NK-92 treated with Interleukin-12 subunit alpha and Interleukin-12 subunit beta, amount 100 ng/mL, for 24 hours (cell line): ENCODE results near the gene RBM33.
"Not testable (repeated sequence)": the region's sequence is repeated elsewhere in the genome, so short reads cannot be mapped to it uniquely, and the experiment has no call there.

Experiments
- DNase-seq: peaks from one replicate; lab custom pipeline; 2025; lab: John Stamatoyannopoulos, UW

The RBM33 gene

GRCh38 chr7:155809332-155809946 is 165.0 kb downstream of the RBM33 start:
- no peak for DNase-seq

DNA sequence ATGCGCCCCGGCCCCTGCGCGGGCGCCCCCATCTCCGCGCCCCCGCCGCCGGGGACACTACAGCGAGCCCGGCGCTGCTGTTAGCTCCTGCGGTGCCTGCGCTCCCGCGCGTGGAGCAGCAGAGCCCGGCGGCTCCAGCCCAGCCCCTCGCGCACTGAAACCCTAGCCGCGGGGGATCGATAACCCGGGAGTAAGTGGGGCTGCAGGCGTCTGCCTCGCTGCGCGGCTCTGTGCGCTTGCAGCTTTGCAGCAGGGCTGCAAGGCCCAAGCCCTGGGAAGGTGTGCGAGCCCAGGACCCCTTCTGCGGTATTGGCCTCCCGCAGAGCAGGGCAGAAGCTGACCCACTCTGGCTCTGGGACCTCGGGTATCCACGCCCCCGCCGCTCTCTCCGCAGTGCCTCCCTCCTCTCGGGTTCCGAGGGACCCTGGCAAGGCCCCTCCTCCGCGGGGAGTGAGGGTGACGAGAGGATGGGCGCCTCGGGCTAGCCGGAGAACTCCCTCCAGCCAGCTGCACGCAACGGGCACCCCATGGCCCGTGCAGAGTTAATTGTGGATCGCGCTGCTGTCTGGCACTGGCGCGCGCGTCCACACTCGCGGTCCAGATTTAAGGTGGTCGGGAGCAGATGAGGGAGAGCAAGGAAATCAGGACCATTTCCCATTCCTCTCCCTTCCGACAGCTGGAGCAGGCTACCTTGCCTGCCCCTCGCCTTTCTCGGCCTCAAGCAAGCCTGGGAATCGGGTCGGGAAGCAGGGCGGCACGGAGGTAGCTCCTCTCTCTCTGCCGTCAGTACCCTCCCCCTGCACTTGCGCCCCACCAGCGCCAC is 165.7 kb downstream of the RBM33 start:
- DNase-seq, result no peak

- DNase-seq, result no peak
Observed at GRCh38 chr7:155810770-155811559, 166.5 kb downstream of the RBM33 start.

DNA sequence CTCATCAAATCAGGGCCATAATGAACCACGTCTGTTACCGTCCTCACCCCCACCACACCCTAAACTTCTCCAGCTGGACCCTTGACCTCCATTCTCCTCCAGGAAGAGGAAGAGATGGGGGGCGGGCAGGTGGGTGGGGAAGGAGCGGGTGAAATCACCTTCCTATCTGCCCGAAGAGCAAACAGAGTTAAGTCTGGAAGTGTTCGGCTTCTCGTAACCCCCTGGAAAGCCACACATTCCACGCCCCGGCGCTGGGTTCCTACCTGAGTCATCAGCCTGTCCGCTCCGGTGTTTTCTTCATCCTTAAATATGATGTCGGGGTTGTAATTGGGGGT is 167.1 kb downstream of the RBM33 start:
- no peak for DNase-seq

GRCh38 chr7:155811895-155812761 is 167.7 kb downstream of the RBM33 start, which contains the start of gene SHH:
TSS of gene SHH (minus strand) at chr7:155812463. CDS start at chr7:155812122, 341 bp downstream.
- DNase-seq, result no peak

DNA sequence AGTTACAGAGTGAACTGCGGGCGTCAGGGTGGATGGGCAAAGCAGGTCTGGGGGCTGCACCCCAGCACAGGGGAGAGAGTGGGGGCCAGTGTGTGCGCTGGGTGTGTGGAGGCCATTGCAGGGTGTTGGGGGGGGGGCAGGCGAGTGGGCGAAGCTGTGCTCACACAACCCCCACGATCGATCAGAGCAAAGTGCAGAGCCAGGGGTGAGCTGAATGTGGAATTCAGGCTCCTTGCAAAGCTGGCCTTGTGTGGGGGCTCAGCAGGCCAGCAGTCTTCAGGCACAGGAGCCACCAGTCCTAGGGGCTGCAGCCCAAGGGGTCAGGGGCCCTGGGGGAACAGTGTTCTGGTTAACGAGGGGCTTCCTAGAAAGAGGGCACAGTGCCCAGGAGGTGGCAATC is 168.7 kb downstream of the RBM33 start:
- no peak for DNase-seq

GRCh38 chr7:155813546-155814315 is 169.3 kb downstream of the RBM33 start:
- DNase-seq, result no peak

DNA sequence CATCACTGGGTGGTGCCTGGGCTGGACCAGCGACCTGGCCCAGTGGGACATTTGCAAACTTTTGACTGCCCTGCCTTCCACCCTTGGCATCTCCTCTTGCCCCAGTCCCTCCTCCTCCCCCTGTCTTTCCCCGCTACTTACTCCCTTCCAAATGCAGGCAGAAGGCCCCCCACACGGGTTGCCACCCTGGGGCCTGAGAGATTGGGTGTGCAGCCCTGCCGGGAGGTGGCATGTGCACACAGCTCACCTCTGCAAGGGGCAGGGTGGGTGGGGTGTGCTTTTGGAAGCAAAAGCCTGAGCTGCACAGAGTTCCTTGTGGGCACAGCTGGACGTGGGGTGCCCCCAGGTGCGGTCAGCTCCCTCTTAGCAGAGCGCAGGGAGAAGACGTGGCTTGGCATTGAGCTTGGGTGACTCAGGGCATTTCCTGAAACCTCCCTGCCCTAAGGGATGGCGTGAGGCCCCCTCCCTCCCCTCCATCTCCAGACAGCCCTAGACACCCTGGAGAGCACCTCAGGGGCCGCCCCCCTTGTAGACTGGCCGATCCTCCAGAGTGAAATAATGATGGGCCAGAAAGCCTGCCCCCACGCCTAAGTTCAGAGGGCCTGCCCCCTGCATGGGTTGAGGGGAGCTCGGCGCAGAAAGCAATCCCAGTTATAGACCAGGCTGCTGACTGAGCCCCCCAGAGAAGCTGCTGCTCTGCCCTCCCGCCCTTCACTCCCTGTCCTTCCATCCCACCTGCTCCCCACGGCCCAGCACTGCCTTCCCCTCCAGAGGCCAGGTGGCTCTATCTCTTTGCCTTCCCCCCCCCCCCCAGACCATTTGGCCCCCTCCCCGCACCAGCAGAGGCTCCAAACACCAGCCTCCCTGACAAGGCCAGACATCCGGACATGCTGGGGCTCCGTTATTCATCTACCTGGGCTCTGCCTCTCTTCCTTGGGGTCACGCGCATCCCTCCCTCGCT is 170.1 kb downstream of the RBM33 start:
- DNase-seq, result no peak

DNA sequence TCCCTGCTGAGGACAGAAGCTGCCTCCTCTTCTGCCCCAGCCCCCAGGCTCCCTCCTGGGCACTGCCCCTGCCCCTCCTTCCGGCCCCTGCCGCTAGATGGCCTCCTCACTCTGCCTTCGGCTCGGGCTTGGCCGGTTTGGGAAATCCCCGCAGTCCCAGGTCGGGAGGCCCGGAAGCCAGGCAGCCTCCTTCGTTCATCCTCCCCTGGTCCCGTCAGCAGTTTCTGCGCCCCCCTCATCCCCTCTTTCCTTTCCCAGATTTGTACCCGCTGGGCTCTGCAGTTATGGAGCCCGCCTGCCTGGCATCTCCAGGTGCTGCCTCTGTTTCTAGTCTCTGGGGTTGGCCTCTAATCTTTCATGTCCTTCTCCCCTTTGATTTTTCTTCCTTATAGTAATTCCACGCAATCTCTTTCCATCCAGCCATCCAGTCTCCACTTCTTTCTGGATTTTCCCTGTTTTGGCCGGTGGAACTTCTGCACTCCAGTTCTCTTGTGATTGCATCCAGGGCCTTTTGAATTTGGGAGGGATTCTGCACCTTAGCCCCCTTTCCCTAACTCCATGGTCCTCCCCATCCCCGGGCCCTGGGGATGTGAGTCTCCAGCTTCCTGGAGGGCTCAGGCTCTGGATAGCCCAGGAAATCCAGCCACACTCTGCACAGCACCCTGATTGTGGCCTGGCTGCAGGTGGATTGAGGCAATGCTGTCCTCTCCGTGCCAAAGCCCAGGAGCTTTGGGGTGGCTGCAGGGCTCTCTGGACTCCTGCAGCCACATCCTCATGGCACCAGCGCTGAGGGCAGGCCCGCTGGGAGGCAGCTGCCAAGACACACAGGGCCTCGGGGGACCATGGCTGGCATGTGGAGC is 171.1 kb downstream of the RBM33 start:
- DNase-seq, result peak; percentile 73

DNA sequence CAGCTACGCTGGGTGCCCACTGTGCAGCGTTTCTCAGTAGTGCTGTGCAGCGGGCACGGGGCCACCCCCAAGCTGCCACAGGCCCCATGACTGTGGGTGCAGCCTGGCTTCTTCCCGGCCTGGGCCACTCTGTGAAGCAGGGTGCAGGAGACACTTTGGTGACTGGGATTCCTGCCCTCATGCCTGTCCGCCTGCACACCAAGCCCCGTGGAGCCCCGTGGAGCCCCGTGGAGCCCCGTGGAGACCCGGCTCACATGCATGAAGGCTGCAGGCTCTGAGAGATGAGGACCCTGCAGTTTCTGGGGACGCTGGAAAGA is 171.7 kb downstream of the RBM33 start:
- DNase-seq, result no peak

- DNase-seq, result no peak
Observed at GRCh38 chr7:155816996-155817395, 172.5 kb downstream of the RBM33 start.

- not testable (repeated sequence) for DNase-seq
Observed at GRCh38 chr7:155817515-155817914, 173.1 kb downstream of the RBM33 start.

DNA sequence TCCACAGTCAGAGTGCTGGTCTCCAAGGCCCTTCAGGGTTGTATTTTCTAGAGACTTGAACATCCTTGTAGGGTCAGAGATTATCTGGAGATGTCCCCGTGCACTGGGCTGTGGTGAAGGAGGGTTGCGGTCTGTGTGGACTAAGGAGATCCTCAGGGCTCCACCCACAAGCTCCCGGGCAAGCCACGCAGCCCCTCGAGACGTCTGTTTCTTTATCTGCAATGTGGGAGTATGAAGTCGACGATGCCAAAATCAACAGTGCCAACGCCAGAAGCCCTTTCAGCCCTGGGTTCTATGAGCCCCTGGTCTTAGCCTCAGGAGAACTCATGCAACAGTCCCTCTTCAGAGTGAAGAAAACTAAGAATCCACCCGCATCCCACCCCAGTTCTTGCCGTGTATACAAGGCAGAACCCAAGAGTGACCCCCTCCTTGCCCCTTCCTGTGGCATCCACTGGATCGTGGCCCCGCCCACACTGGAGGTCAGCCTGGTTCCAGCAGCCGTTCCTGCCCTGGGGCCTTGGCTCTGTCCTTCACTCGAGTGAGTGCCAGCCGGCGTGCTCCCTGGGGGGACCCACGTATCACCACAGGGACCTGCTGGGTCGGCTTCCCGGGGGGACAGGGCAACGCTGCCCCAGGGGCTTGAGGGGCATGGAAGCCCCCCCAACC is 173.8 kb downstream of the RBM33 start:
- no peak for DNase-seq

- no peak for DNase-seq
Observed at GRCh38 chr7:155818820-155819168, 174.3 kb downstream of the RBM33 start.

DNA sequence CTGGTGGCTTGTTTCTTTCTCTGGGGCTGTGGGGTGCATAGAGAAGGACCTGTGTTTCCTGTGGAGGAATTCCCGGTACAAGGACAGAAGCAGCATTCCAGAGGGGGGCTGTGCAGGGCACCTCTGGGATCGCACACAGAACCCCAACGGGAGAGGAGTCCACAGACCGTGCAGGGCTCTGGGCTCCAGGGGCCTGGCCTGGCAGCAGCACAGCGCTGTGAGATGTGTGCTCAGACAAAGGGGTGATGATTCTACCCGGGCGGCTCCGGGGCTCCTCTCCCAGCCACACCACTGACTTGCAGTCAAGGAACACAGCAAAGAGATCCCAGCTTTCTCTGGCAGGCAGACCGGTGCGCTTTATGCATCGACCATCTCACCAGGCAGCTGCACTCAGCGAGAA is 174.7 kb downstream of the RBM33 start:
- no peak for DNase-seq

DNA sequence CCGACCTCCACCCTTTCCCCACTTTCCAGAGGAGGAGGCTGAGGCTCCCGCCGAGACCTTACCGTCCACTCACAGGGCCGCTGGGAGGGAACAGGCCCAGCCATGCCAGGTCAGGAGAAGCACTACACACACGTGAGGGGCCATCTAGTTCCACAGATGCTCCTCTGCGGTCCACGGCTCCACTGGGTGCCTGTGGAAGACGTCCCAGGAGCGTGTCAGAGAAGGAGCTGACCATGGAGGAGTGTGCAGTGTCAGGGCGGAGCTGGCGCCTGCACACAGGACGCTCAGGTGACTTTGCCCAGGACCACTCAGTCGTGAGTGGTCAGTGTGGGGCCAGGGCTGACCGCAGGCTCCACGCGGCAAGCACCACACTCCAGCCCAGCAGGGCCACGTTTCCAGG is 175.8 kb downstream of the RBM33 start:
- no peak for DNase-seq

GRCh38 chr7:155820788-155821187 is 176.3 kb downstream of the RBM33 start:
- DNase-seq, result no peak

- DNase-seq, result no peak
Observed at GRCh38 chr7:155821851-155822250, 177.4 kb downstream of the RBM33 start.
